GM19397 (cell line): ENCODE measurements around the gene FNTB.
A peak's percentile ranks its signal among the peaks of the same experiment; 100 is the strongest.

Experiments
- ATAC-seq: cut with Tn5 transposase; IDR thresholded peaks from one replicate; pipeline ENCODE4 v1.9.1; 2021; ENCODE audit warnings: mild to moderate bottlenecking, moderate library complexity; ENCODE audit not compliant: unreplicated experiment

The FNTB gene, protein sequence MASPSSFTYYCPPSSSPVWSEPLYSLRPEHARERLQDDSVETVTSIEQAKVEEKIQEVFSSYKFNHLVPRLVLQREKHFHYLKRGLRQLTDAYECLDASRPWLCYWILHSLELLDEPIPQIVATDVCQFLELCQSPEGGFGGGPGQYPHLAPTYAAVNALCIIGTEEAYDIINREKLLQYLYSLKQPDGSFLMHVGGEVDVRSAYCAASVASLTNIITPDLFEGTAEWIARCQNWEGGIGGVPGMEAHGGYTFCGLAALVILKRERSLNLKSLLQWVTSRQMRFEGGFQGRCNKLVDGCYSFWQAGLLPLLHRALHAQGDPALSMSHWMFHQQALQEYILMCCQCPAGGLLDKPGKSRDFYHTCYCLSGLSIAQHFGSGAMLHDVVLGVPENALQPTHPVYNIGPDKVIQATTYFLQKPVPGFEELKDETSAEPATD

GRCh38 chr14:64986648-64987437 is at the start of gene FNTB:
Gene FNTB (plus strand): TSS chr14:64986895. CDS start chr14:64986954, 59 bp downstream.
- peak; percentile 95 for ATAC-seq

DNA sequence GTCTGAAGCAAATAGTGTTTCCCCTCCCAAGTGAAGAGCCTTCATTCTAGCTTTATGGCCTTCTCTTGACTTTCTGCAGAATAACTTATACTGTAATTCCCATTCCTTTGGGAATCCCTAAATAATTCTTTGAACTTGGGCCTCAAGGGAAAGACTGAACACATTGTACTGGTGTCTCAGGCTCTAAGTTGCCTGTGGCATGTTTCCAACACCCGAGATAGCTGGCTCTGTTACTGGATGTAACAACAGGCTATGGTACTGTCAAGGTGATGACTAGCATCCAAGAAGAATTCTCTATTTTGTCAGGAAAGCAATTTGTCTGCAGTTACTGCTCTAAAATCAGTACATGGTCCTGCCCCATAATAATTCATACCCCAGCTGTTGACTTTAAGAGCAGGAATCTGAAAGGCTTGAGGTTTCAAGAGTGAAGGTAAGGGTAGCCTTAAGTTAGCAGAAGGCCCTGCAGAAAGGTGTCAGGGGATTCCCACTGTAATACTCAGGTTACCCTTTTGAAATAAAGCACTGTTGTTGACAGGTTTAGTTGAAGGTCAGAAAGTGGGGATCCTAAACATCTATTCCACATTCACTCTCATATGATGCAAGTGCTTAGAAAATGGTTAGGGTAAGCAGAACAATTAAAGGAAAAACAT is 49.4 kb upstream of the FNTB start:
- ATAC-seq: no peak

DNA sequence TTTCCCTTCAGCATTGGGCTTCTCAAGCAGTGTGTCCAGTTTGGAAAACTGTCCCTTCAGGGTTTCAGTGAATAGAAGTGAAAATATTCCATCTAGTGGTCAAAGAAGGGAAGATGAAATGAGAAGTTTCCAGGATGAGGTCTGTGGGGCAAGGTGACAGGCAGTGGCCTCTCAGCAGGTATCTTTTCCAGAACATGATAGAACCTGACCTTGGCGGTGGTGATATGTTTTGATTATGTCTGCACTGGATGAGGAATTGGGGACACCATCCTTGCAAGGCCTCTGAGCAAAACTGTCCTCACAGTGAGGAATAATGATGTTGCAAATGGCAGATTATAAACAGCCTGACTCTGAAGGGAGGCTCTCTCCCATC is 48.9 kb upstream of the FNTB start:
- ATAC-seq: no peak

- no peak for ATAC-seq
These were observed 47.5 kb upstream of the FNTB start for GRCh38 chr14:64938972-64939816.

GRCh38 chr14:64939817-64940190 is 46.9 kb upstream of the FNTB start:
- no peak for ATAC-seq

GRCh38 chr14:64940336-64940910 is 46.3 kb upstream of the FNTB start:
- no peak for ATAC-seq

DNA sequence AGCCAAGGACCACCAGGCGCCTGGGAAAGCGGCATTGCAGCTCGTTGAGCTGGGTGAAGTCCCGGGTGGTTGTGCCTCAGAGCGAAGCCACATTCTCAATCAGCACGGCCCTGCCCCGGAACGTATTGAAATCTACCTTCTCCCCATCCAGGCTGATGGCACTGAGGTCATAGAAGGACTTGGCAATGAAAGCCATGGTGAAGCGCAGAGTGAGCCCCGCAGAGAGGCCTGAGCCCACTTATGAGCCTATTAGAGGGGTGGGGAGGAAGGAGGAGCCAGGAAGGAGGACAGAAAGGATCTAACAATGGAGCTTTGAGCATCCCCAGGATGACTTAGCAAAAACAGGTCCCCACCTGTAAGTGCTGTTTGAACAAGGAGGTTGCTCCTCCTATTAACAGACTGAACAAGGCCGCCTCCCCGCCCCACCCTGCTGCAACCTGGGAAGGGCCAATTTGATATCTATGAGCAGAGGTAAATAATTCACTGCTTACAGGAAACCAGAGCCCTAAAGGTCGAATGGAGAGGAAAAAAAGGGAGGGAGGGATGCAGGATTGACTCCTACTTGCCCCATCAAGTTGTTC is 44.1 kb upstream of the FNTB start, which contains the start of gene GPX2:
Gene GPX2, minus strand, starts transcription at position 215 of the 581 bp plus-strand sequence. Its CDS starts 19 bp downstream, at position 196.
- no peak for ATAC-seq

- ATAC-seq: no peak
These were observed 43.1 kb upstream of the FNTB start for GRCh38 chr14:64943556-64943955.

- ATAC-seq: no peak
These were observed 42.7 kb upstream of the FNTB start for GRCh38 chr14:64944041-64944440.

DNA sequence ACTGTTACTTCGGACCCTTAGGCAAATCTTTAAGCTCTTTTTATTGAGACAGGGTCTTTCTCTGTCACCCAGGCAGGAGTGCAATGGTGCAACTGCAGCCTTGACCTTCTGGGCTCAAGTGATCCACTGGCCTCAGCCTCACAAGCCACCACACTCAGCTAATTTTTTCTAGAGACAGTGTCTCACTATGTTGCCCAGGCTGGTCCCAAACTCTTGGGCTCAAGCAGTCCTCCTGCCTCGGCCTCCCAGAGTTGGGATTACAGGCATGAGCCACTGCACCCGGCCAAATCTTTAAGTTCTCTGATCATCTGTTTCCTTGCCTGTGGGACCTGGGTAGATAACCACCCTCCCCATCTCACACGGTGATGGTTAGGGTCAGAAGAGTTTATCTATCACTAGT is 41.8 kb upstream of the FNTB start:
- no peak for ATAC-seq

DNA sequence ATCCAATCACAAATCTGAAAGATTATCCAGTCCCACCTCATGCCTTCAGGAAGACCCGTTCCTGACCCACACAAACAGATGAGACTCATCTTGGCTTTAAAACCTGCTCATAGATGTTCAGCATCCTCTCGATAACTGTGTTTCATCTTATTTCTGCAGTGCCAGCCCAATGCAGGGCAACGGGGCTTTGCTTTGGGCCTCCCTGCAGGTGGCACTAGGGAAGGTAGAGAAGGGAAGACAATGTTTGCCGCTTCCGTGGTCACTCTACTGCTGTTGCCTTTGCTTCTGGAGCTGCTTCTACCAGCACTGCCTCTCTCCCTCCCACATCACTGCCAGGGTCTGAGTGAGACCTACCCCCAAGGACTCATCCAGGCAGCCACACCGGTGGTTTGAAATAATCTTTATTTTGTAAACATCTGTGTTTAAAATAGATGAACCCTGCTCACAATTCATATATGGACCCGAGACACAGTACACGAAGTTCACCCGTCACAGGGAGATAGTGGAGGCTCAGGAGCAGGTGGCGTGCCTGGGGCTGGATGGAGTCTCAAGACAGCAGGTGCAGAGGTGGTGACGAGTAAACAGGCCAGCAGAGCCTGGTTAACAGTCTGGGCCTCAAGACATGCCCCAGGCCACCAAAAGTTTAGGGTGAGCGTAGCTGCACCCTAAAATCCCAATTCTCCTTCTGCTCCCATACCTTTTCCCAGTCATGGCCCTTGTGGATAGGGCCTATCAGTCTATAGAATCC is 41.1 kb upstream of the FNTB start:
- no peak for ATAC-seq

GRCh38 chr14:64946310-64947045 is 40.2 kb upstream of the FNTB start:
- ATAC-seq: no peak

GRCh38 chr14:64947710-64948611 is 38.7 kb upstream of the FNTB start:
- ATAC-seq: no peak

DNA sequence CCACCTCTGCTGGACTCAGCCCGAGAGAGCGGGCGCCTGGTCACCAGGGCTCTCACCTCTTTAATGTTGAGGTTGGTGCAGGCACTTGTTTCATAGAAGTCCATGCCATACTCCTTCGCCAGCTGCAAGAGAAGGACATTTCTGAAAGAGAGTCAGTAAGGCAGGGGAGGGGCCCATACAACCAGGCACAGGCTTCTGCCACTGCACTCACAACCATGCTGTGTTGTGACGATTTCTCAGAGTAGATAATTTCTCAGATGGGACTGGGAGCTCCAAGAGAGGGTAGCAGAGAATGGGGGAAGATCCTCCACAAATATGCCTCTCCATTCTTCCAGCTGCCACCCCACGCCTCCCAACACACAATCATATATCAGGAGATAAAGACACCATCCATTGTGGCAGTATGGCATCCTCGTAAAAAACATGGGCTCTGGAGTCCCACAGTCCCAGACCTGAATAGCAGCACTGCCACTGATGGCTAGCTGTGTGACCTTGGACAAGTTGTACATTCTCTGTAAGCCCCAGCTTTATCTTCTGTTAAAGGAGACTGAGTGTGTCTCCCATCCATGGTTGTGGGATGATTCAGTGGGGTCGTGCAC is 38.0 kb upstream of the FNTB start:
- ATAC-seq: no peak

GRCh38 chr14:64950889-64951288 is 35.8 kb upstream of the FNTB start:
- ATAC-seq: no peak

GRCh38 chr14:64951291-64951690 is 35.4 kb upstream of the FNTB start:
- ATAC-seq: no peak

GRCh38 chr14:64951724-64952123 is 35.0 kb upstream of the FNTB start:
- ATAC-seq: no peak
